Type B pancreatic cell (in vitro differentiated cells): Measurements from ENCODE around the gene CHCHD6. TPM values are rescaled to one million over a fixed set of nuclear protein-coding genes. Genes with fewer than 3 reads are reported as not detected.

Source experiments
- DNase-seq: peaks from one replicate; pipeline ENCODE4 v3.0.0; 2021; ENCODE audit warnings: mixed read lengths; ENCODE audit not compliant: unreplicated experiment; ENCODE audit errors: extremely low spot score
- H3K27ac Mint-ChIP-seq: 2 replicates; pipeline ENCODE4 v1.8.0; 2021; ENCODE audit warnings: mild to moderate bottlenecking, mixed read lengths
- H3K27me3 Mint-ChIP-seq: 2 replicates; pipeline ENCODE4 v1.8.0; 2021; ENCODE audit warnings: mixed read lengths
- H3K36me3 Mint-ChIP-seq: 2 replicates; pipeline ENCODE4 v1.8.0; 2021; ENCODE audit warnings: mixed read lengths
- H3K4me1 Mint-ChIP-seq: one replicate; pipeline ENCODE4 v1.8.0; 2021; ENCODE audit warnings: mixed read lengths; ENCODE audit not compliant: unreplicated experiment
- H3K4me3 Mint-ChIP-seq: 2 replicates; pipeline ENCODE4 v1.8.0; 2021; ENCODE audit warnings: mild to moderate bottlenecking, mixed read lengths
- H3K9me3 Mint-ChIP-seq: 2 replicates; pipeline ENCODE4 v1.8.0; 2021; ENCODE audit warnings: mixed read lengths
- total RNA-seq: library from RNA; stranded (reverse); gene quantifications from 2 replicates; pipeline ENCODE4 v1.2.1, GENCODE V29; 2021; ENCODE audit warnings: low replicate concordance
- TF ChIP-seq, protein P1 (sequence below): fragments of 200-600 bp; sonication (generic); conservative IDR thresholded peaks from 2 replicates; pipeline ENCODE4 v1.5.0; 2021; ENCODE audit warnings: antibody characterized with exemption, mild to moderate bottlenecking

CHCHD6 gene
- total RNA-seq, 1 donor from 2014 or later, result 17.5 TPM

DNA sequence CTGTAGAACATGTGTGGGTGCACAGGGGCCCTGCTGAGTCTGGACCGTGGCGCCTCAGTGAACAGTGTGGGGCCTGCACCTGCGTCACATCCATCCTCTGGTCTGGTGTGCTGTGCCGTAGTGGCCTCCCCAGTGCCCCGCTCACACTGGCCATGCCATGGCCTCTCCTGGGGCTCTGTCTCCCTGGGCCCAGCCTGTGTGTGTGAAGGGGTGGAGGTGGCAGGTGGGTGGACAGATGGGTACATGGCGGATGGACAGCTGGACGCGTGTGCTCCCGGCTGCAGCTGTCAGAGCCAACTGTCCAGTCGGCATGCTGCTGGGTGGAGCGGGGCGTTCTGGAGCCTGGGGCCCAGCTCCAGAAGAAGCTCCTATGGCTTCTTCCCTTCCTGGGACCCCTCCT lies 296.7 kb downstream of the CHCHD6 start:
- Mint-ChIP-seq H3K4me1 (peaks cover 12% of the 10 kb centered on the region), H3K27ac (no peak overlapping the region), H3K4me3 (no peak overlapping the region), H3K27me3 (no peaks in the 10 kb centered on the region), H3K9me3 (no peaks in the 10 kb centered on the region), H3K36me3 (no peaks in the 10 kb centered on the region)
- no peak for DNase-seq
- TF ChIP-seq, protein P1, sequence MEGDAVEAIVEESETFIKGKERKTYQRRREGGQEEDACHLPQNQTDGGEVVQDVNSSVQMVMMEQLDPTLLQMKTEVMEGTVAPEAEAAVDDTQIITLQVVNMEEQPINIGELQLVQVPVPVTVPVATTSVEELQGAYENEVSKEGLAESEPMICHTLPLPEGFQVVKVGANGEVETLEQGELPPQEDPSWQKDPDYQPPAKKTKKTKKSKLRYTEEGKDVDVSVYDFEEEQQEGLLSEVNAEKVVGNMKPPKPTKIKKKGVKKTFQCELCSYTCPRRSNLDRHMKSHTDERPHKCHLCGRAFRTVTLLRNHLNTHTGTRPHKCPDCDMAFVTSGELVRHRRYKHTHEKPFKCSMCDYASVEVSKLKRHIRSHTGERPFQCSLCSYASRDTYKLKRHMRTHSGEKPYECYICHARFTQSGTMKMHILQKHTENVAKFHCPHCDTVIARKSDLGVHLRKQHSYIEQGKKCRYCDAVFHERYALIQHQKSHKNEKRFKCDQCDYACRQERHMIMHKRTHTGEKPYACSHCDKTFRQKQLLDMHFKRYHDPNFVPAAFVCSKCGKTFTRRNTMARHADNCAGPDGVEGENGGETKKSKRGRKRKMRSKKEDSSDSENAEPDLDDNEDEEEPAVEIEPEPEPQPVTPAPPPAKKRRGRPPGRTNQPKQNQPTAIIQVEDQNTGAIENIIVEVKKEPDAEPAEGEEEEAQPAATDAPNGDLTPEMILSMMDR, result no peak

DNA sequence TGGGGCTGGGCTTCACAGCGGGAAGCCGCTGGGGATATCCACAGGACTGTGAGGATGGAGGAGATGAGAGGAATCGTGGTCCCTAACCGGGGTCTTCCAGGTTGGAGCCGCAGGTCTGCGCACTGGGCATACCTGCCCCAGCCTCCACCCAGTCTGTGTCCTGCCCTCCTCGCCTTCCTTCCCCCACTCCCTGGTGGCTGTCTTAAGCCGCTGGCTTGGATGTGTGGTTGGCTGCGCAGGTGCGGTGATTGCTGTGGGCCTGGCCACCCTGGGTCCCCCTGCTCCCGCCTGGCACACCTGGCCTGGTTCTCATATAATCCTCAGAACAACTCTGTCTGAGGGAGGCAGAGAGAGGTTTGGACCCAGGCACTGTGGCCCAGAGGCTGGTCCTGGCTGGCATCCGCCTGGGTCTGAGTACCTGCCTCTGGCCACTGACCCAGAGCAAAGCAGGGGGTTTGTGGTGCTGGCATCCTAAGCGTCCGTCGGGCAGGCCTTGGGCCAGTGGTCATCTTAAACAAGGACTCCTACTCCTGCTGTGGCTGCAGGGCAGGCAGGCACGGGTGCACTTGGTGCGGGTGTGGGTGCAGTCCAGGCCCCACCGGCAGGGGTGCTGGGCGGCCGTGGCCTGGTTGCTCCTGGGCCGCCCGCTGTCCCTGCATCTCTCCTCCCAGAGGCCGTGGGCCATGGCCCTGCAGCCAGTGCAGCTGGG lies 297.6 kb downstream of the CHCHD6 start:
- Mint-ChIP-seq H3K9me3 (no peaks in the 10 kb centered on the region), H3K4me1 (peaks cover 12% of the 10 kb centered on the region), H3K27me3 (no peaks in the 10 kb centered on the region), H3K27ac (no peak overlapping the region), H3K4me3 (peak overlapping the region; percentile 22), H3K36me3 (no peaks in the 10 kb centered on the region)
- TF ChIP-seq, protein P1, result no peak
- no peak for DNase-seq

DNA sequence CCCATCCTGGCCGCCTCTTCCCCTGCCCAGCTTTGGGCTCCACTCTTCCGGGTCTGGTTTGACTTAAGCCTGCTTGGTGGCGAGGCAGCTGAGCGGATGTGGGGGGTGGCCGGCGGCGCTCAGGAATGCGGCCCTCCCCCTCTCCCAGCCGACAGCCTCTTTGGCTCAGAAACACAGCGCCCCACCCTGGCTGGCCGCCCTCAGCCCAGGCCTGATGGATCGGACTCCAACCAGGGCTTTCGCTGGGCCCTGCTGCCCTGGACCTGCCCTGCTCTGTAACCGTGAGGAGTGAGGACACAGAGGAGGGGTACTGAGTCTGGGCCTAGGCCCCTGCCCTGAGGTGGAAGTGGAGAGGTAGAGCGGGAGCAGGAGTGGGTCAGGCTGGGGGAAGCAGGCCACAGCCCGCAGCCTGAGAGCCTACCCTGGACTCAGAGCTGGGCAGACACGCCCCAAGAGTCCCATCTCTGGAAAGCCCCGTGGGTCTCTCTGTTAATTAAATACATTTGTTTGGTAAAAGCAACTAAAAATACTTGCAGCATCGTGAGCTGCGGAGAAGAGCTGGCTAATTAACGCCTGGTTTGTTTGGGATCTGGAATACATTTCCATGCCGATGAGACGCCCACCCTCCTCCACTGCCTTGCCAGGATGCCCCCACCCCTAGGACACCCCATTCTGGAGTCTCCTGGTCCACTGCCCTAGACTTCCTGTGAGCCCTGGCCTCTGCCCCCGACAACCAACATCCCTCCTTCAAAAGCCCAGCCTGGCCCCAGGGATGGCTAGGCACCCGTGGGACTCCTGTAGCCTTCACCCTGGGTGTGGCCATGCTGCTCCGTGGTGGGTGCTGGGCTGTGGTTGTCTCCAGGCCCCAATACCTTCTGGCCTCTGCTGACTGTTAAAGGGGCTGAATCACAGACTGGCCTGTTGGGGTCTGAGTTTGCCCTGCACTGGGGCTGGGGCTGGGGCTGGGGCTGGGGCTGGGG lies 298.4 kb downstream of the CHCHD6 start:
- TF ChIP-seq, protein P1, result peak; percentile 65
- peak overlapping the region; percentile 22 for H3K4me3 Mint-ChIP-seq
- no peaks in the 10 kb centered on the region for H3K9me3 Mint-ChIP-seq
- H3K27me3 Mint-ChIP-seq, result no peaks in the 10 kb centered on the region
- peaks cover 17% of the 10 kb centered on the region for H3K4me1 Mint-ChIP-seq
- H3K36me3 Mint-ChIP-seq, result no peaks in the 10 kb centered on the region
- peak; percentile 83 for DNase-seq
- peak overlapping the region; percentile 70 for H3K27ac Mint-ChIP-seq

DNA sequence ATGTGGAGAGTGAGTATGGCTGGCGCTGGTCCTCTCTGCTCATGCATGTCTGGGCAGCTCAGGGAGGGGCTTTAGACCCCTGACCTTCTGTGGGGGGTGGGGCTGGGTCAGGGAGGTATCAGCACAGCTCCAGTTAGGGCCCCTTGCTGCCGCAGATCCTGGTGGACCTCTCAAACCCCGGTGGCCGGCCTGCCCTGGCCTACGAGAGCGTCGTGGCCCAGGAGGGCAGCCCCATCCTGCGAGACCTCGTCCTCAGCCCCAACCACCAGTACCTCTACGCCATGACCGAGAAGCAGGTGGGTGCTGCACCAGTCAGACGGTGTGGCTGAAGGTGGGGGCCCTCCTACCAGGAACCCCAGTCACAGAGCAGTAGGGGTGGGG lies 299.1 kb downstream of the CHCHD6 start:
- Mint-ChIP-seq H3K4me1 (peaks cover 12% of the 10 kb centered on the region), H3K27ac (no peak overlapping the region), H3K27me3 (no peaks in the 10 kb centered on the region), H3K4me3 (no peak overlapping the region), H3K36me3 (no peaks in the 10 kb centered on the region), H3K9me3 (no peaks in the 10 kb centered on the region)
- DNase-seq, result no peak
- TF ChIP-seq, protein P1, result no peak

DNA sequence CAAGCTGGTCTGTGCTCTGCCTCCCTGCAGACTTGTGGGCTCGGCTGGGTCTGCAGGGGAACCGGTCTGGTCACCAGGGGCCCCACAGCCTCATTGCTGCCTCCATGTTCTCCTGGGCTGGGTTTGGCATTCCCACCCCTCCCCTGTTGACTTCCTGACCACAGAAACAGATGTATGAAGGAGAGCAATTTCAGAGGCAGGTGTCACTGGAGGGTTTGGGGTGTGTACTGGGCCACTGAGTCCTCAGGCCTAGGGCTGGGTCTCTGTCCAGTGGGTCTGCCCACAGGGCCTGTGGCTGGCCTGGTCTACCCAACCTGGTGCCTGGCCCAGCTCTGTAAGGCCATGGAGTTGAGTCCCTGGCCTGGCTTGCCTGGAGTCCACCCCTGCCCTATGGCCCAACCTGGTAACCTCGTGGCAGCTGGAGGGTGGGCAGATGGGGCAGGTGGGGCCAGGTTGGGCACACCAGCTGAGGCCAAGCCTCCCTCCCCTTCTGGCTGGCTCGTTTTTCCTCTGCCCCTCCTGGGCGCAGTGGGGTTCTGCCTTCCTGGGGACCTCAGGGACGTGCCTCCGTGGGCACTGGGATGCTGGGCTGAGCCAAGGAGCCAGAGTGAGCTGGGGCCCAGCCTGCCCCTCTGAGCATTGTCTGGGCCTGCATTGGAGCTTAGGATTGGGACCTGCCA lies 299.7 kb downstream of the CHCHD6 start:
- TF ChIP-seq, protein P1, result no peak
- Mint-ChIP-seq H3K36me3 (no peaks in the 10 kb centered on the region), H3K27me3 (no peaks in the 10 kb centered on the region), H3K9me3 (no peaks in the 10 kb centered on the region), H3K4me1 (peaks cover 12% of the 10 kb centered on the region), H3K4me3 (no peak overlapping the region), H3K27ac (no peak overlapping the region)
- no peak for DNase-seq
